HepG2 (cell line): Measurements from ENCODE around the gene FBXW4. TPM values are rescaled to one million over a fixed set of nuclear protein-coding genes. Genes with fewer than 3 reads are reported as not detected.

Experiments
- ATF6 ChIP-seq: sonication (generic); formaldehyde crosslinking; conservative IDR thresholded peaks from 2 replicates; pipeline ENCODE4 v1.4.0; 2020; ENCODE audit warnings: missing genetic modification reagents
- HES4 ChIP-seq: sonication (generic); formaldehyde crosslinking; IDR thresholded peaks from 2 replicates; pipeline ENCODE4 v1.9.0; 2021; ENCODE audit warnings: mild to moderate bottlenecking, missing genetic modification reagents, borderline replicate concordance
- HIC2 ChIP-seq: sonication (generic); formaldehyde crosslinking; IDR thresholded peaks from 2 replicates; pipeline ENCODE4 v1.9.0; 2022; ENCODE audit warnings: low read depth, missing genetic modification reagents
- THAP8 ChIP-seq: sonication (generic); formaldehyde crosslinking; IDR thresholded peaks from 2 replicates; pipeline ENCODE4 v1.5.1; 2020; ENCODE audit warnings: missing genetic modification reagents, mild to moderate bottlenecking, borderline replicate concordance
- ZBTB33 ChIP-seq: sonication (generic); formaldehyde crosslinking; IDR thresholded peaks from 2 replicates; pipeline ENCODE4 v1.4.0; 2020; ENCODE audit warnings: missing genetic modification reagents
- ZBTB40 ChIP-seq, 2 experiments: fragments of 450-650 bp in 1 of 2; sonication (generic) in 1 of 2; formaldehyde crosslinking in 1 of 2; IDR thresholded peaks; 2 replicates each; pipeline versions ENCODE4 v1.6.1 to v1.8.0; 2016 to 2022; ENCODE audit warnings: antibody characterized with exemption in 1 of 2, mild to moderate bottlenecking in 1 of 2, missing genetic modification reagents in 1 of 2
- ZNF263 ChIP-seq: sonication (generic); formaldehyde crosslinking; IDR thresholded peaks from 2 replicates; pipeline ENCODE4 v1.4.0; 2020; ENCODE audit warnings: missing genetic modification reagents
- ZNF382 ChIP-seq: sonication (generic); formaldehyde crosslinking; IDR thresholded peaks from 2 replicates; pipeline ENCODE4 v1.5.0; 2020; ENCODE audit warnings: missing genetic modification reagents, mild to moderate bottlenecking, borderline replicate concordance
- ZNF747 ChIP-seq: sonication (generic); formaldehyde crosslinking; IDR thresholded peaks from 2 replicates; pipeline ENCODE4 v1.8.1; 2023; ENCODE audit warnings: missing genetic modification reagents, mild to moderate bottlenecking, borderline replicate concordance
- ZNF891 ChIP-seq: sonication (generic); formaldehyde crosslinking; IDR thresholded peaks from 2 replicates; pipeline ENCODE4 v1.5.0; 2020; ENCODE audit warnings: mild to moderate bottlenecking, missing genetic modification reagents
- polyA plus RNA-seq, 8 experiments: library from polyadenylated mRNA; depleted of rRNA in 3 of 8; stranded (reverse) in 7 of 8; unstranded in 1 of 8; fragments of >200 nt; fragmentation: Illumina TruSeq in 4 of 8; extraction: Trizol in 4 of 8; gene quantifications; 2 replicates each; pipeline versions ENCODE4 v1.2.1 to v1.2.3, GENCODE V29; 2011 to 2016; ENCODE audit warnings: low read depth in 4 of 8, missing spikeins in 1 of 8, mixed read lengths in 1 of 8; ENCODE audit not compliant: insufficient read depth in 1 of 8
- total RNA-seq, 5 experiments: library from RNA; depleted of rRNA; stranded (reverse); fragments of >200 nt; fragmentation: Illumina TruSeq; extraction: Trizol; gene quantifications; 2 replicates each; pipeline ENCODE4 v1.2.3, GENCODE V29; 2016; ENCODE audit warnings: low read depth in 1 of 5

Gene FBXW4
- total and polyA plus RNA-seq, 2 of the 13 experiments (the other 11 are each of a cell fraction or from before 2014, with no cell fraction given) = 23.5 to 33.7 TPM

GRCh38 chr10:101704331-101704730, 9.4 kb upstream of the FBXW4 start (continued):
- TF ChIP-seq ZNF263 (CRISPR knock-in tag) (no peak), THAP8 (CRISPR knock-in tag) (no peak), ZNF382 (CRISPR knock-in tag) (no peak), ZBTB40 (IDR thresholded peaks at IDR 0.05) (no peak), ZBTB40 (CRISPR knock-in tag; IDR thresholded peaks at IDR 0.05) (no peak), ZNF747 (CRISPR knock-in tag) (no peak), ZBTB33 (CRISPR knock-in tag) (no peak), ZNF891 (no peak), HIC2 (no peak), HES4 (CRISPR knock-in tag) (no peak), ATF6 (CRISPR knock-in tag) (no peak)
